Measurements from ENCODE around the gene BNC2.

The BNC2 gene

GRCh38 chr9:16816011-16816410, 54.5 kb downstream of the BNC2 start:
- DNase-seq (ENCODE audit: low read depth), result no peak

DNA sequence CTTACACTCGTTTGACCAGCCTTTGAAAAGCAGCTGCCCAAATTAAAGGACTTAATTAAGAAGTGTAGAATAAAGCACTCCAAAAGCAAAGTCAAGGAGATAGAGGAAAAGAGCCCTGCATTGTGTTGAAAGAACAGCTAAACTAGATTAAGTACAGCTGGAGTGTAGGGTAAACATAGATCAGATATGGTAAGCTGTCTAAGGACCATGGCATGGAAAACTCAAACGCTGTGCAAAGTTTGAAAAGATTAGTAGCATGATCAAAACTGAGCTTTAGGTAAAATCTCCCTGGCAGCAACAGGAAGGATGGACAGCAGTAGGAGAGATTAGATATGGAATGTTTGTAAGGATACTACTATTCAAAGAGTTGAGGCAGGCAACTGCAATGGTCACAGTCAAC, 55.4 kb downstream of the BNC2 start:
- DNase-seq (ENCODE audit: low read depth), result no peak

DNA sequence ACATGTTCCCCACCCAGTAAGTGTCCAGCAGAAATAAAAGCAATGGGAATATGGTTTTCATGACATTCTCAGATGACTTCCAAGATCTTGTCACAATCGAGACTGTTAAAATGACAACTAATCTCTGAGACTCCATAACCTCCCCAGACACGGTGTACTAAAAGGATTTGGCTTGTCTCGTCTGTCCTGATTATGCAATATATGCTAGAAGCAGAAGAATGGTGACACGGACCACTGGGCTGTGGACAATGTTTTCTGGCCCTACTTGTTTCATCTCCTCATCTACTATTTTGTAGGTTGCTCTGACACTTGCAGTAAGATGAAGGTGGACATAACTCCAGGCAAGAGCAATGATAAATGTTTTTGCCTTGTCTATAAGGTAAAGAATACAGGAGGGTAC, 56.6 kb downstream of the BNC2 start:
- DNase-seq (ENCODE audit: low read depth), result no peak

GRCh38 chr9:16811987-16812685, 58.3 kb downstream of the BNC2 start:
- DNase-seq (ENCODE audit: low read depth), result no peak

DNA sequence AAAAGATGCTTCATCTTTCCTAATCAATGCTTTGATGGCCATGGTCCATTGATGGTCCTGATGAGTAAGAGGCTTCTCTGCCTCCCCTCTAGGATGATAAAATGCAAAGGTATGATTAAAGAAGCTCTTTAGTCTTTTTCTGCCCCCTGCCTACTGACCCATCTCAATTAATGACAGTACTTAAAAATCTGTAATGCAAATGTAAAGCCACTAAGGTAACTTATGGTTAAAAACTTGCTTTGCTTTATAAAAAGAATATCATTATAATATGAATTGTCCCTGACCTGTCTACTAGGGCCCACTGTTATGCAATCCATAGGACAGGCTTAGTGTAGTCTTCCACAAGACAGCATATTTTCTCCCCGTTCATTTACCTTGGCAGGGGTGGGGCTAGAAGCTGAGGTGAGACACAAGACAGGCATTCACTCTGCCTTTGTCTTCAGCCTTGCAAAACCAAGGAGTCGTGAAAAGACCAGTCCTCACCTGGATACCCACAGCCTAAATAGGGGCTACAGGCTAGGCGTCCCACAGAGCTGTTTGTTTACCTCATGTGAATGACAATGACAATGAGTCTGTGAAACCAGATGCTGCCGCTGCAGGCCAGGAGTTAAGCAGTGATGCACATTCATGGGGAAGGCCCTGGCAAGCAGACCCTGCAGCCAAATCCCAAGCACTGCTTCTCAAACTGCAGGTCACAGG, 60.4 kb downstream of the BNC2 start:
- no peak for DNase-seq (ENCODE audit: low read depth)

DNA sequence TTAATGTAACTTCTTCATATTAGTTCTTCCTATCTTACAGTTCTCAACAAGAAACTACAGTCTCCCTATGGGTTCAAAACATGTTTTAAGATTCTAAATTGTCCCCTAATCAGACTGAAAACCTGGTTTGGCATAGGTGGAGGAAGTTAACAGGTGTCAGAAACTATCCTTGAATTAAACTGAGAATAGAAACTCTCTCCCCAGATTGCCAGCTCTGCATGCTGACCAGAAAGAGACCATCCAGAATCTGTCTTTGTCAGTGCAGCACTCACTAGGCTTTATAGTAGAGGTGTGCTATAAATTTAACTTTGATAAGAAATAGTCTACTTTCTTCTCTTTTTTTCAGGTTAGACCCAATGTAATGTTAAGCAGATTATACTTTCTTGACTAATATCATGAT, 63.8 kb downstream of the BNC2 start:
- no peak for DNase-seq (ENCODE audit: low read depth)

DNA sequence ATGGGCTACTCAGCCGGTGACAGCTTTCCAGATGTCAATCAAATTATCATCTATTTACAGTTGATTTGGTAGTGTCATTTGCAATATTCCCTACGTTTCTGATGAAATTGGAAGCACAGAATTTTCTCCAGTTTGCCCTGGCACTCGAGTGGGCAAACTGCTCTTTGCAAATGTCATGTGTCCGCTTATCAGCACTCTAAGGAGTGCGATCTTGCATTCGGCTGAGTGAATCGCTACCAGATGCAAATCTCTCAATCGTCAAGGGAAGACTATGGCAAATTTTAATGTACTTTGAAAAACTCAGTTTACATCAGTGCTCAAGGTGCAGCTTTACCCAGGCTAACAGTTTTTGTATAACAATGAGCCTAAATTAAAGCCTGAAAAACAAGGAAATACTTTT, 66.8 kb downstream of the BNC2 start:
- DNase-seq (ENCODE audit: low read depth), result no peak

- no peak for DNase-seq (ENCODE audit: low read depth)
Measured at GRCh38 chr9:16801871-16802466, 68.5 kb downstream of the BNC2 start.

GRCh38 chr9:16796304-16796825, 74.1 kb downstream of the BNC2 start:
- no peak for DNase-seq (ENCODE audit: low read depth)

- DNase-seq (ENCODE audit: low read depth), result no peak
Measured at GRCh38 chr9:16794871-16795639, 75.4 kb downstream of the BNC2 start.

- DNase-seq (ENCODE audit: low read depth), result no peak
Measured at GRCh38 chr9:16794103-16794502, 76.4 kb downstream of the BNC2 start.

GRCh38 chr9:16787724-16788123, 82.7 kb downstream of the BNC2 start:
- DNase-seq (ENCODE audit: low read depth), result no peak

- DNase-seq (ENCODE audit: low read depth), result no peak
Measured at GRCh38 chr9:16784002-16784401, 86.5 kb downstream of the BNC2 start.

DNA sequence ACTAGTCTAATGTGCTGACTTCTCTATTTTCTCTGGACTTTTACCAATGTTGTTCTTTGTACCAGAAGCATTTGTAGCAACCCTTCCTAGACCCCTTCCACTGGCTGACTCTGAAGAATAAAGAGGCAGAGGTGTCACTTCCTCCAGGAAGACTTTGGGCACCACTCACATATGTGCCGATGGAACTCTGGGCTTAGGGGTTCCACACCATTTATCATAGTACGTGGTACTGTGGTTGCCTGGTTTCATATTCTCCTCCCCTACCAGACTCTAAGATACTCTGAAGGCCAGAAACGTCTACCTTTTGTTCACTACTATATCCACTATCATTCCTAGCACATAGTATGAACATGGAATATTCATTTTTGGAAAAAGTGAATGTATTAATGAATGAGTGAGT, 88.0 kb downstream of the BNC2 start:
- DNase-seq (ENCODE audit: low read depth), result no peak

DNA sequence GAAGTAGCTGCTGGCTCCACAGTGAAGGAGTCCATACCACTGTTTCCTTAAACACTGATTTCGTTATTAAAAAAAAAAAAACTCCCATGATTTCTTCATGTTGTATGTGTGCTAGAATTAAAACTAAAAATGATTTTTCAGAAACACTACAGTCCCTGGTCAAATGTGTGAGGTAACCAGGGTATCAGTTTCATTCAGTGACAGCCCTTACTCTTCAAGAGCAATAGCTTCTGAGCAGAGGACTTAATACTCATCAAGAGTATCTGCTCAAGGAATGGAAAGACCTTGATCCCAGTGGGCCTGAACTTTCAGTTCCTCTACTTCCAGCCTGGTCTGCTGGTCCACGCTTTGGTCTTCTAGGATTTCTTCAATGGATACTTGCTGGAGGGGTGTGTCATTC, 95.1 kb downstream of the BNC2 start:
- no peak for DNase-seq (ENCODE audit: low read depth)

DNA sequence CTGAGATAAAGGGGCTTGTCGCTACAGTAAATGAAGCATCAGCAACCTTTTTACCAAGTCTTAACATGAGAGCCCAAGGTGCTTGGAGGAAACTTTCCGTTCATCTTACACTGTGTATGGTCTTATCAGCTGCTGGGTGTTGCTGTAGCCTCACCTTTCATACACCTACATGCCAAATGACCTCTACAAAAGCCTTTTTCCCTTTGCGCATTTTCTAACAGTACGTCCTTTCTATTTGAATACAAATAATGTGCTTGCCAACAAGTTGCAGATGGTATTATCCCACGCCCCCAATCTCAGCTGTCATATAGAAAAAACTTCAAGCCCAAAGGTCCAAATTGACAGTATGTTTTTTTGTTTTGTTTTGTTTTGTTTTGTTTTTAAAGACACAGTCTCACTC, 96.9 kb downstream of the BNC2 start:
- no peak for DNase-seq (ENCODE audit: low read depth)

- DNase-seq (ENCODE audit: low read depth), result no peak
Measured at GRCh38 chr9:16773116-16773515, 97.4 kb downstream of the BNC2 start.

- no peak for DNase-seq (ENCODE audit: low read depth)
Measured at GRCh38 chr9:16771356-16771755, 99.1 kb downstream of the BNC2 start.

DNA sequence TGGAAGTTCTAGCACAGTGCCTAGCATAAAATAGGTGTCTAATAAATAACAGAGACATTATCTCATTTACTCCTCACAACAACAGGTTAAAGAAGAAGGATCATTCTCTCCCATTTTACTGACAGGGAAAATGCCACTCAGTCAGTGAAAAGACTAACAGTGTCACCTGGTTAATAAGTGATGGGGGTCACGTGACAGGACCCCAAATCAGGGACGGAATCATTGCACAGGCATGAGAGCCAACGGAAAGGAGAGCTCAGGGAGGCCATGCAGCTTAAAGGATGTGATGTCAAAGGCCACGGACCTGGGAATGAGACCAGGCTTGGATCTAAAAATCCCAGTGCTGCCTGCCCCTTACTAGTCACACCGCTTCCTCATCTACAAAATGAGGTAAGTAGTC, 101.2 kb downstream of the BNC2 start:
- no peak for DNase-seq (ENCODE audit: low read depth)

DNA sequence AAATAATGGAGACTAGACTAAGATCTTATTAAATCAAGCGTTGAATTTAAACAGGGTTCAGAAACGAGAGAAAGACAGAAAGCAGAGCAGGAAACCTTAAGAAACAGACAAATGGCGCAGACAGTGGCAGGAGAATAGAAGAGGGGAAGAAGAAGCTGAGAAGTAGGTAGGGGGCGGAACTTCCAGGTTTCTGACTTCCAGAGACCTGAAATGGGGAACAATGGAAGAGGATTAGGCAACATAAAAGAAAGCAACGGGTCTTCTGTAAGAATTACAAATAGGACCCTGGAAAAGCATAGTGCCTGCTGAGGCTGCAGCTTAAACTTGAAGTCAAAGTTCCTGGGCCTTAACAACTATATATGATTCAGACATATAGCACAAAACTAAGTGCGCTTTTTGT, 101.7 kb downstream of the BNC2 start:
- no peak for DNase-seq (ENCODE audit: low read depth)

DNA sequence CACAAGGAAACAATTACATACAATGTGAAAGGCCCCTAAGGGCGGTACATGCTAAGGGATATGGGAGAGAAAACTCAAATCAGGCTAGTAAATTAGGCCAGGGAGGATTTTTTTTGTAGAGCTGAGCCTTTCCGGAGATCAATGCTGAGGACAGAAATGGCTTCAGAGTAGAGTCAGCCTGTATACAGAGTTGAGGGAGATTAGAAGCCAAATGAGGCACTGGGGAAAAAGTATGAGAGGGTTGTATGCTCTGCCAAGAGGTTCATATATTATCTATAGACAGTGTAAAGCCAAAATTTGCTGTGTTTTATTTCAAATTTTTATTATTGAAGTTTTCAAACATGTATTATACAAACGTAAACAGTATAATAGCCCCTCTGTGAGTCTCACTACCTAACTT, 103.1 kb downstream of the BNC2 start:
- DNase-seq (ENCODE audit: low read depth), result no peak

GRCh38 chr9:16763946-16764345, 106.5 kb downstream of the BNC2 start:
- DNase-seq (ENCODE audit: low read depth), result no peak

Data from stimulated activated CD8-positive, alpha-beta memory T cell treated with anti-CD3 and anti-CD28 coated beads, Interleukin-12 subunit alpha, Interleukin-12 subunit beta, amount 100 ng/mL, for 4 hours (primary cell).